ENCODE measurements around the gene PAQR7.

The PAQR7 gene

DNA sequence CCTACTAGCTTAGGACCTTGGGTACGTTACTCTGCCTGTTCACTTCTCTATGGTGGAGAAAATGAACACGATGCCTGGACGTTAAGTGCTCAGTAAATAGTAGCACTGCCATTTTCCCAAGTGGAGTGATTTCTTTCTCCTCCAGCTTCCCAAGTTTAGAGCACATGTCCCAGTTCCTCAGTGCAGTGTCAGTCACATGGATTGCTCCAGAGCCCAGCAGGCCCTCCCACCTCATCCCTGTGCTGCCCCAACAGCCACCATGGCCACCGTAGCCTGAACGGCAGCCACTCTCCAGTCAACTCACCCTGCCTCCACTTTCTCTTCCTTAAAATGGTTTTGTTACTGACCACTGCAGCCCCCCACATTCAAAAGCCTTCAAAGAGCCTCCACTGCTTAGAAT, 22.2 kb upstream of the PAQR7 start:
- TF ChIP-seq ZFP3 (CRISPR knock-in tag; IDR thresholded peaks at IDR 0.05): no peak
- TF ChIP-seq TOX (CRISPR knock-in tag; IDR thresholded peaks at IDR 0.05; ENCODE audit: borderline replicate concordance): no peak
- no peak for TF ChIP-seq RARB (CRISPR knock-in tag; IDR thresholded peaks at IDR 0.05)
- TF ChIP-seq ZC3H10 (CRISPR knock-in tag; IDR thresholded peaks at IDR 0.05): no peak
- TF ChIP-seq CSDC2 (CRISPR knock-in tag; IDR thresholded peaks at IDR 0.05): no peak
- TF ChIP-seq BACH2 (CRISPR knock-in tag; IDR thresholded peaks at IDR 0.05; ENCODE audit: borderline replicate concordance): no peak
- TF ChIP-seq CREB5 (CRISPR knock-in tag; IDR thresholded peaks at IDR 0.05; ENCODE audit: low read depth): no peak
- TF ChIP-seq ISL1 (CRISPR knock-in tag; IDR thresholded peaks at IDR 0.05): no peak
- TF ChIP-seq, protein P1, sequence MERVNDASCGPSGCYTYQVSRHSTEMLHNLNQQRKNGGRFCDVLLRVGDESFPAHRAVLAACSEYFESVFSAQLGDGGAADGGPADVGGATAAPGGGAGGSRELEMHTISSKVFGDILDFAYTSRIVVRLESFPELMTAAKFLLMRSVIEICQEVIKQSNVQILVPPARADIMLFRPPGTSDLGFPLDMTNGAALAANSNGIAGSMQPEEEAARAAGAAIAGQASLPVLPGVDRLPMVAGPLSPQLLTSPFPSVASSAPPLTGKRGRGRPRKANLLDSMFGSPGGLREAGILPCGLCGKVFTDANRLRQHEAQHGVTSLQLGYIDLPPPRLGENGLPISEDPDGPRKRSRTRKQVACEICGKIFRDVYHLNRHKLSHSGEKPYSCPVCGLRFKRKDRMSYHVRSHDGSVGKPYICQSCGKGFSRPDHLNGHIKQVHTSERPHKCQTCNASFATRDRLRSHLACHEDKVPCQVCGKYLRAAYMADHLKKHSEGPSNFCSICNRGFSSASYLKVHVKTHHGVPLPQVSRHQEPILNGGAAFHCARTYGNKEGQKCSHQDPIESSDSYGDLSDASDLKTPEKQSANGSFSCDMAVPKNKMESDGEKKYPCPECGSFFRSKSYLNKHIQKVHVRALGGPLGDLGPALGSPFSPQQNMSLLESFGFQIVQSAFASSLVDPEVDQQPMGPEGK (CRISPR knock-in tag; IDR thresholded peaks at IDR 0.05; ENCODE audit: borderline replicate concordance): no peak
- ATAC-seq: no peak

- ATAC-seq: peak; percentile 47
- TF ChIP-seq ZFP30 (CRISPR knock-in tag; IDR thresholded peaks at IDR 0.05) (no peak), RARB (CRISPR knock-in tag; IDR thresholded peaks at IDR 0.05) (no peak), TCF4 (CRISPR knock-in tag; IDR thresholded peaks at IDR 0.05; ENCODE audit: borderline replicate concordance) (no peak), ZC3H10 (CRISPR knock-in tag; IDR thresholded peaks at IDR 0.05) (no peak), CSDC2 (CRISPR knock-in tag; IDR thresholded peaks at IDR 0.05) (no peak)
Observed at GRCh38 chr1:25896266-25896665, 20.8 kb upstream of the PAQR7 start.

DNA sequence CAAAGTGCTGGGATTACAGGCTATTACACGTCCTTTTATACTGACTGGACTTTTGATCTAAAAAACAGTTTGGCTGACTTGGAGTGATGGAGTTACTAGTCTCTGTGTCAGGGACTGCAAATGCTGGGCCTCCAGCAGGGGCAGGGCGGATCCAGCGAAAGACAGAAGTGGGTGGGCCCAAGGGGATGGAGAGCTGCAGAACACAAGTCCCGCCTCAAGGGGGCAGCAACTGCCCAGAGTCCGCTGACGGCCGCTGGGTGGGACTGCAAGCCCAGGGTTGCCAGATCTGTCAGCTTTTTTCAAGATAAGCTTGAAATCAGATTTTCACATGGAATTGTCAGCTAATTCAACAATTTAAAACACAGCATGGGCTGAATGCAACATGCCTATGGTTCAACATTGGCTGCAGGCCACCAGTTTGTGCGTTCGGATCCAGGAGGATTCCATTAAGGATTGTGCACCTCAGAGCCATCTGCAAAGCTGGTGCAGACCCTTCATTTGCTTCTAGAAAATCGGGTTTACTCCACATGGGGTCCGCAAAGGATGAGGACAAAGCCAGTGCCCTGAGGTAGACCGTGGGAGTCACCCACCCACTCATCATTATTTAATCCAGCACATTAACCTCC, 20.0 kb upstream of the PAQR7 start:
- peak; percentile 86 for ATAC-seq
- TF ChIP-seq PPARA (CRISPR knock-in tag; IDR thresholded peaks at IDR 0.05; ENCODE audit: borderline replicate concordance): 0 out of 2 replicates have a peak, but pooled peaks have one; percentile 51
- TF ChIP-seq TCF4 (CRISPR knock-in tag; IDR thresholded peaks at IDR 0.05; ENCODE audit: borderline replicate concordance): peak; percentile 68; the same call in 1 of the 2 replicates
- TF ChIP-seq ARNTL (CRISPR knock-in tag; IDR thresholded peaks at IDR 0.05; ENCODE audit: borderline replicate concordance, low read depth): no peak
- TF ChIP-seq ZNF565 (CRISPR knock-in tag; conservative IDR thresholded peaks at IDR 0.05; ENCODE audit: low read depth): 0 out of 2 replicates have a peak, but pooled peaks have one; percentile 42

DNA sequence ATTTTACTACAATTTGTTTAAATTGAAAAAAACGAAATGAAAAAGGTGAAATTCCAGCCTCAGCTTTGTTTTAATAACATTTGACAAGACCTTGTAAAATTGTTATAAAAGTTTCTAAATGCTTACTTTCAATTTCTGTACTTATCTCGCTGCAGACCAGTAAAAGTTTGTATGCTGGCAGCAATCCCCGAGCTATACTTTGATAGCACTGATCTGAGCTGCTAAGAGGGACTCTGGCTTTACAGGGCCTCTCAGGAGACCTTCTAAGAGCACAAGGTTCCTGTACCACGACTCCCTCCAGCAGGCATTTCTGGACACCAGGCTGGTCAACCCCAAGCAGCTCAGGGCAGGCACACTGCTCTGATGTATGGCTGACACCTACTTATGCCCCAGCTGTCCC, 17.6 kb upstream of the PAQR7 start:
- ATAC-seq: no peak

More for the DNA sequence above, 17.6 kb upstream of the PAQR7 start:
- TF ChIP-seq ESRRG (CRISPR knock-in tag; IDR thresholded peaks at IDR 0.05) (no peak), BACH2 (CRISPR knock-in tag; IDR thresholded peaks at IDR 0.05; ENCODE audit: borderline replicate concordance) (no peak), ISL1 (CRISPR knock-in tag; IDR thresholded peaks at IDR 0.05) (no peak), TSHZ2 (CRISPR knock-in tag; IDR thresholded peaks at IDR 0.05) (no peak), ZC3H10 (CRISPR knock-in tag; IDR thresholded peaks at IDR 0.05) (no peak), TCF4 (CRISPR knock-in tag; IDR thresholded peaks at IDR 0.05; ENCODE audit: borderline replicate concordance) (no peak), CSDC2 (CRISPR knock-in tag; IDR thresholded peaks at IDR 0.05) (no peak), ZFP3 (CRISPR knock-in tag; IDR thresholded peaks at IDR 0.05) (no peak), SNAI2 (CRISPR knock-in tag; IDR thresholded peaks at IDR 0.05) (no peak), ZFP30 (CRISPR knock-in tag; IDR thresholded peaks at IDR 0.05) (no peak), ZNF565 (CRISPR knock-in tag; conservative IDR thresholded peaks at IDR 0.05; ENCODE audit: low read depth) (no peak)
- TF ChIP-seq, protein P1 (CRISPR knock-in tag; IDR thresholded peaks at IDR 0.05; ENCODE audit: borderline replicate concordance): no peak
- TF ChIP-seq, protein P2, sequence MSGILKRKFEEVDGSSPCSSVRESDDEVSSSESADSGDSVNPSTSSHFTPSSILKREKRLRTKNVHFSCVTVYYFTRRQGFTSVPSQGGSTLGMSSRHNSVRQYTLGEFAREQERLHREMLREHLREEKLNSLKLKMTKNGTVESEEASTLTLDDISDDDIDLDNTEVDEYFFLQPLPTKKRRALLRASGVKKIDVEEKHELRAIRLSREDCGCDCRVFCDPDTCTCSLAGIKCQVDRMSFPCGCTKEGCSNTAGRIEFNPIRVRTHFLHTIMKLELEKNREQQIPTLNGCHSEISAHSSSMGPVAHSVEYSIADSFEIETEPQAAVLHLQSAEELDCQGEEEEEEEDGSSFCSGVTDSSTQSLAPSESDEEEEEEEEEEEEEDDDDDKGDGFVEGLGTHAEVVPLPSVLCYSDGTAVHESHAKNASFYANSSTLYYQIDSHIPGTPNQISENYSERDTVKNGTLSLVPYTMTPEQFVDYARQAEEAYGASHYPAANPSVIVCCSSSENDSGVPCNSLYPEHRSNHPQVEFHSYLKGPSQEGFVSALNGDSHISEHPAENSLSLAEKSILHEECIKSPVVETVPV (CRISPR knock-in tag; IDR thresholded peaks at IDR 0.05): no peak

All from SK-N-SH treated with all-trans-retinoic acid at 6 μM for 48 hours (cell line).